Measurements from ENCODE around the gene MEIKIN.

Gene MEIKIN

GRCh38 chr5:131974622-131974955, 29.1 kb upstream of the MEIKIN start:
- no peak for TF ChIP-seq Cebpa-rat (IDR thresholded peaks at IDR 0.05)
- Histone ChIP-seq H3K4me2 (no peak overlapping the region), H3K9ac (no peak overlapping the region), H3K27me3 (no peaks in the 10 kb centered on the region), H3K4me1 (peaks cover 19% of the 10 kb centered on the region), H3K9me3 (no peaks in the 10 kb centered on the region), H3K27ac (no peak overlapping the region), H3K4me3 (no peak overlapping the region), H4K20me1 (no peaks in the 10 kb centered on the region), H3K36me3 (no peaks in the 10 kb centered on the region)

- Histone ChIP-seq H3K4me2 (no peak overlapping the region), H4K20me1 (no peaks in the 10 kb centered on the region), H3K36me3 (no peaks in the 10 kb centered on the region), H3K4me3 (no peak overlapping the region), H3K9me3 (no peaks in the 10 kb centered on the region), H3K27me3 (no peaks in the 10 kb centered on the region), H3K9ac (no peak overlapping the region), H3K4me1 (peaks cover 15% of the 10 kb centered on the region), H3K27ac (no peak overlapping the region)
- no peak for TF ChIP-seq Cebpa-rat (IDR thresholded peaks at IDR 0.05)
These were observed 28.6 kb upstream of the MEIKIN start for GRCh38 chr5:131974016-131974415.

GRCh38 chr5:131973089-131973712, 27.7 kb upstream of the MEIKIN start:
- Histone ChIP-seq H3K9me3 (no peaks in the 10 kb centered on the region), H3K36me3 (no peaks in the 10 kb centered on the region), H4K20me1 (no peaks in the 10 kb centered on the region), H3K27me3 (no peaks in the 10 kb centered on the region), H3K4me2 (no peak overlapping the region), H3K4me3 (no peak overlapping the region), H3K27ac (no peak overlapping the region), H3K4me1 (peaks cover 7% of the 10 kb centered on the region; the same call in 1 of the 2 replicates), H3K9ac (no peak overlapping the region)
- TF ChIP-seq Cebpa-rat (IDR thresholded peaks at IDR 0.05): no peak

GRCh38 chr5:131968396-131968954, 23.0 kb upstream of the MEIKIN start:
- no peak overlapping the region for H3K27ac ChIP-seq
- H3K27me3 ChIP-seq: no peaks in the 10 kb centered on the region
- H3K9ac ChIP-seq: no peak overlapping the region
- no peaks in the 10 kb centered on the region for H3K4me1 ChIP-seq
- no peak overlapping the region for H3K4me3 ChIP-seq
- H3K4me2 ChIP-seq: no peak overlapping the region
- H4K20me1 ChIP-seq: no peaks in the 10 kb centered on the region
- no peaks in the 10 kb centered on the region for H3K9me3 ChIP-seq
- no peak for TF ChIP-seq Cebpa-rat (IDR thresholded peaks at IDR 0.05)
- H3K36me3 ChIP-seq: no peaks in the 10 kb centered on the region

GRCh38 chr5:131966551-131966950, 21.1 kb upstream of the MEIKIN start:
- Histone ChIP-seq H3K4me2 (no peak overlapping the region), H4K20me1 (no peaks in the 10 kb centered on the region), H3K9ac (no peak overlapping the region), H3K4me3 (no peak overlapping the region), H3K36me3 (no peaks in the 10 kb centered on the region), H3K27me3 (no peaks in the 10 kb centered on the region), H3K27ac (no peak overlapping the region), H3K4me1 (no peaks in the 10 kb centered on the region), H3K9me3 (no peaks in the 10 kb centered on the region)
- TF ChIP-seq Cebpa-rat (IDR thresholded peaks at IDR 0.05): no peak

GRCh38 chr5:131965826-131966415, 20.5 kb upstream of the MEIKIN start:
- no peaks in the 10 kb centered on the region for H3K4me1 ChIP-seq
- H3K27ac ChIP-seq: no peak overlapping the region
- no peaks in the 10 kb centered on the region for H4K20me1 ChIP-seq
- TF ChIP-seq Cebpa-rat (IDR thresholded peaks at IDR 0.05): no peak
- H3K9me3 ChIP-seq: no peaks in the 10 kb centered on the region
- H3K27me3 ChIP-seq: no peaks in the 10 kb centered on the region
- no peak overlapping the region for H3K4me2 ChIP-seq
- H3K9ac ChIP-seq: no peak overlapping the region
- H3K36me3 ChIP-seq: no peaks in the 10 kb centered on the region
- no peak overlapping the region for H3K4me3 ChIP-seq

GRCh38 chr5:131959906-131960305, 14.4 kb upstream of the MEIKIN start:
- peaks cover 11% of the 10 kb centered on the region for H3K4me1 ChIP-seq
- no peak overlapping the region for H3K27ac ChIP-seq
- H3K9ac ChIP-seq: no peak overlapping the region
- no peak overlapping the region for H3K4me3 ChIP-seq
- H3K36me3 ChIP-seq: no peaks in the 10 kb centered on the region
- no peaks in the 10 kb centered on the region for H3K9me3 ChIP-seq
- H3K27me3 ChIP-seq: no peaks in the 10 kb centered on the region
- no peak for TF ChIP-seq Cebpa-rat (IDR thresholded peaks at IDR 0.05)
- H4K20me1 ChIP-seq: no peaks in the 10 kb centered on the region
- H3K4me2 ChIP-seq: no peak overlapping the region

GRCh38 chr5:131959136-131959535, 13.7 kb upstream of the MEIKIN start:
- Histone ChIP-seq H3K9ac (no peak overlapping the region), H3K4me3 (no peak overlapping the region), H3K27ac (no peak overlapping the region), H4K20me1 (no peaks in the 10 kb centered on the region), H3K36me3 (no peaks in the 10 kb centered on the region), H3K9me3 (no peaks in the 10 kb centered on the region), H3K27me3 (no peaks in the 10 kb centered on the region), H3K4me2 (no peak overlapping the region), H3K4me1 (peaks cover 11% of the 10 kb centered on the region)
- no peak for TF ChIP-seq Cebpa-rat (IDR thresholded peaks at IDR 0.05)

- peaks cover 12% of the 10 kb centered on the region for H3K4me1 ChIP-seq
- H3K4me3 ChIP-seq: no peak overlapping the region
- H3K9ac ChIP-seq: no peak overlapping the region
- no peaks in the 10 kb centered on the region for H3K36me3 ChIP-seq
- TF ChIP-seq Cebpa-rat (IDR thresholded peaks at IDR 0.05): no peak
- peak overlapping the region; percentile 5 for H3K4me2 ChIP-seq
- no peak overlapping the region for H3K27ac ChIP-seq
- H4K20me1 ChIP-seq: no peaks in the 10 kb centered on the region
- H3K27me3 ChIP-seq: no peaks in the 10 kb centered on the region
- no peaks in the 10 kb centered on the region for H3K9me3 ChIP-seq
These were observed 12.4 kb upstream of the MEIKIN start for GRCh38 chr5:131957721-131958441.

- no peaks in the 10 kb centered on the region for H3K36me3 ChIP-seq
- no peak overlapping the region for H3K9ac ChIP-seq
- TF ChIP-seq Cebpa-rat (IDR thresholded peaks at IDR 0.05): no peak
- no peaks in the 10 kb centered on the region for H4K20me1 ChIP-seq
- no peaks in the 10 kb centered on the region for H3K27me3 ChIP-seq
- H3K27ac ChIP-seq: no peak overlapping the region
- H3K4me2 ChIP-seq: no peak overlapping the region
- no peaks in the 10 kb centered on the region for H3K9me3 ChIP-seq
- peaks cover 22% of the 10 kb centered on the region for H3K4me1 ChIP-seq
- no peak overlapping the region for H3K4me3 ChIP-seq
These were observed 8.5 kb upstream of the MEIKIN start for GRCh38 chr5:131953969-131954368.
